EL (cell line): ENCODE results near the gene DNAJB6.
A peak's percentile ranks its signal among the peaks of the same experiment; 100 is the strongest.

Source experiments
- DNase-seq: peaks from one replicate; pipeline ENCODE4 v3.0.0-alpha.2; 2016

The DNAJB6 gene

GRCh38 chr7:157397731-157398691 is 61.2 kb downstream of the DNAJB6 start:
- DNase-seq: peak; percentile 86

- DNase-seq: no peak
These were observed 62.4 kb downstream of the DNAJB6 start for GRCh38 chr7:157399086-157399687.

GRCh38 chr7:157400171-157400860 is 63.5 kb downstream of the DNAJB6 start:
- DNase-seq: no peak

- DNase-seq: no peak
These were observed 65.0 kb downstream of the DNAJB6 start for GRCh38 chr7:157401567-157402387.

GRCh38 chr7:157402388-157402703 is 65.5 kb downstream of the DNAJB6 start:
- no peak for DNase-seq

GRCh38 chr7:157402911-157403534 is 66.2 kb downstream of the DNAJB6 start:
- DNase-seq: no peak

GRCh38 chr7:157403646-157404401 is 67.0 kb downstream of the DNAJB6 start:
- DNase-seq: no peak

- peak; percentile 98 for DNase-seq
These were observed 68.2 kb downstream of the DNAJB6 start for GRCh38 chr7:157404845-157405481.

GRCh38 chr7:157405501-157405900 is 68.7 kb downstream of the DNAJB6 start:
- no peak for DNase-seq

GRCh38 chr7:157405914-157406810 is 69.4 kb downstream of the DNAJB6 start:
- no peak for DNase-seq

GRCh38 chr7:157406971-157407370 is 70.2 kb downstream of the DNAJB6 start:
- no peak for DNase-seq

- no peak for DNase-seq
These were observed 70.9 kb downstream of the DNAJB6 start for GRCh38 chr7:157407512-157408257.

GRCh38 chr7:157408258-157409101 is 71.7 kb downstream of the DNAJB6 start:
- DNase-seq: no peak

- no peak for DNase-seq
These were observed 72.4 kb downstream of the DNAJB6 start for GRCh38 chr7:157409149-157409752.

GRCh38 chr7:157409753-157410727 is 73.2 kb downstream of the DNAJB6 start:
- no peak for DNase-seq

GRCh38 chr7:157410831-157411556 is 74.2 kb downstream of the DNAJB6 start:
- DNase-seq: no peak
